Large intestine (tissue), 3 donors: Measurements from ENCODE around the gene ST3GAL3. TPM values are rescaled to one million over a fixed set of nuclear protein-coding genes. Genes with fewer than 3 reads are reported as not detected.

Experiments
- DNase-seq, 2 donors: peaks; one replicate each; pipeline versions ENCODE4 v3.0.0 to v3.0.0-alpha.2; 2013
- H3K27ac ChIP-seq: one replicate; pipeline ENCODE4 v1.5.1; 2013; ENCODE audit warnings: low read length
- H3K27me3 ChIP-seq: 2 replicates; pipeline ENCODE4 v1.6.1; 2013; ENCODE audit warnings: low read length; ENCODE audit not compliant: control insufficient read depth, insufficient read depth
- H3K36me3 ChIP-seq: 2 replicates; pipeline ENCODE4 v1.6.1; 2013; ENCODE audit warnings: low read length; ENCODE audit not compliant: control insufficient read depth, insufficient read depth
- H3K4me1 ChIP-seq: one replicate; pipeline ENCODE4 v1.6.1; 2013; ENCODE audit warnings: low read length; ENCODE audit not compliant: control insufficient read depth, insufficient read depth
- H3K4me3 ChIP-seq: one replicate; pipeline ENCODE4 v1.5.1; 2013; ENCODE audit warnings: low read length
- H3K9me3 ChIP-seq: one replicate; pipeline ENCODE4 v1.6.1; 2013; ENCODE audit warnings: mild to moderate bottlenecking, low read depth, low read length, moderate library complexity; ENCODE audit not compliant: control insufficient read depth
- WGBS: methylation state at CpG from one replicate; pipeline ENCODE4 v1.1.5; 2013; ENCODE audit warnings: low lambda C conversion rate; ENCODE audit not compliant: insufficient coverage; 5-methylcytosine and 5-hydroxymethylcytosine counted together
- polyA plus RNA-seq: library from polyadenylated mRNA; unstranded; fragments of 120-200 nt; gene quantifications from one replicate; pipeline ENCODE4 v1.2.1, GENCODE V29; 2013

Gene ST3GAL3
- polyA plus RNA-seq, 1 donor = 7.7 TPM

DNA sequence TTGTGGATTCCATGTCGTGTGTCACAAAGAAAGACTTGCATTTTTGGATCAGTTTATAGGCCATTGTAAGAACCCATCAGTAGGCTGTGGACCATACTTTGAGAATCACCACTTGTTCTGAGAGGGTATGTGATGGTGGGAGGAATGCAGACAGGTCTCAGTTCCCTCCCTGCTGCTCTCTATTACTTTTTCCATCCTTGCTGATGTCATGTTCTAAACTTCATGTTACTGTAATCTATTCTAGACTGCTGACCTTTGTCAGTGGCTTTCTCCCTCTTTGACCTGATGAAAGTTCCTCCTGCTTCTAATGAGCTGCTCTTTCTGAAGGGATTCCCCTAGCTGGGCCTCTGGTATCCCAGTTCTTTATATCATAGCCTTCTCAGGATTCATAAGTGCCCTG, 46.1 kb downstream of the ST3GAL3 start:
- H3K9me3 ChIP-seq = no peaks in the 10 kb centered on the region
- H3K4me3 ChIP-seq = no peak overlapping the region
- DNase-seq = no peak
- no peak overlapping the region for H3K27ac ChIP-seq
- H3K4me1 ChIP-seq = no peaks in the 10 kb centered on the region
- no peaks in the 10 kb centered on the region for H3K27me3 ChIP-seq
- no CpG with 5 or more reads among the region's 1 CpG for WGBS
- no peaks in the 10 kb centered on the region for H3K36me3 ChIP-seq

DNA sequence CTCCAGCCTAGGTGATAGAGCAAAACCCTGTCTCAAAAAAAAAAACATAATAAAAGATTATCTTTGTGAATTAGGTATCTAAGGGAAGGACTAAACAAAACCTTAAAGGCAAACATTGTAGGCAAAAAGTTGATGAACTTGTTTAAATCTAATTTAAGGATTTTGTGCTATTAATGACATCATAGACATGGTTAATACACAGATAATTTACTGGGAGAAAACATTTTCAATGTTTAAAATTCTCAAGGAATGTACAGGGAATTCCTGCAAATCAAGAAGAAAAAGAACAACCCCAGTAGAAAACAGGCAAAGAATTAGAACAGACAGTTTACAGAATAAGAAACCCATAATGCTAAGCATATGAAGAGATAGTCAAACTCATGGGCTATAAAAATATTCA, 47.6 kb downstream of the ST3GAL3 start:
- Histone ChIP-seq H3K27ac (no peak overlapping the region), H3K4me3 (no peak overlapping the region)
- no peak for DNase-seq

DNA sequence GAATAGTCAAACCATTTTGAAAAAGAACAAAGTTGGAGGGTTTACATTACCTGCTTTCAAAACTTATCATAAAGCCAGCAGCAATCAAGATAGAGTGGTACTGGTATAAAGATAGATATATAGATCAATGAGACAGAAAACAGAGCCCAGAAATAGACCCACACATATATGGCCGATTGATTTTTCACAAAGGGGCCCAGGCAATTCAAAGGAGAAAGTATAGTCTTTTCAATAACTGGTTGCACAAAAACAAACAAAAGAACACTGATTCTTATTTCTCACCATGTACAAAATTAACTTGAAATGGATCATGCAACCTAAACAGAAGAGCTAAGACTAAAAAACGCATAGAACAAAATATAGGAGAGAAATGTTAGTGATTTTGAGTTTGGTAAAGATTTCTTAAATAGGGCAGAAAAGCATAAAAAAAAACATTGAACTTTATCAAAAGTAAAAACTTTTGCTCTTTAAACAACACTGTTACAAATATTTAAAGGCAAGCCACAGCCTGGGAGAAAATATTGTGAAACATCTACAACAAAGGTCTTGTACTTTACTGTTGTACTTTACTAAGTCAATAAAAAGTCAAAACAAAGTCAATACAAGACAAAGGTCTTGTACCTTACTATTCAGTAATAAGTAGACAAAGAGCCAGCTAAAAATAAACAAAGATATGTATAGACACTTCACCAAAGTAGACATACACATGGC, 50.2 kb downstream of the ST3GAL3 start:
- 38% methylated on average over 1 of the region's 2 CpGs for WGBS

More for the DNA sequence above, 47.6 kb downstream of the ST3GAL3 start:
- Histone ChIP-seq H3K36me3 (no peaks in the 10 kb centered on the region), H3K9me3 (no peaks in the 10 kb centered on the region), H3K27me3 (no peaks in the 10 kb centered on the region), H3K4me1 (no peaks in the 10 kb centered on the region)

DNA sequence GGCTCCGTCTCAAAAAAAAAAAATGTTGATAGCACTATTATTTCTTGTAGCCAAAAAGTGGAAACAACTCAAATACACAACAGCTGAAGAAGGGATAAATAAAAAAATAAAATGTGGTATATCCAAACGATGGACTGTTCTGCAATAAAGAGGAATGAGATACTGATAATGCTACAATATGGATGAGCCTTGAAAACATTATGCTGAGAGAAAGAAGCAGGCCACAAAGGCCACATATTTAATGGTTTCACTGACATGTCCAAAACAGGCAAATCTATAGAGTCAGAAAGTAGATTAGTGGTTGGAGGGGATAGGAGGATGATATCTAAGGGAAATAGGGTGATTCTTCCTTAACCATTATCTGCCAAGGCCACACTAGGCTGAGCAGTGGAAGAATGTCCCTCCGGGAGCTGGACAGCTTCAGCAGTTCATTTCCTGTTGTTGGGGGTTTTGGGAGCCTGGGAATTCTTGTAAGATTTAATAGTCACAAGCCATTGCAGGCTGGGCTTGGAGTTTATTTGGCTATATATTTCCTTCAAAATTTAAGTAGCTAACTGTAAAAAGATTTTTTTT, 53.5 kb downstream of the ST3GAL3 start:
- Histone ChIP-seq H3K27me3 (no peaks in the 10 kb centered on the region), H3K36me3 (no peaks in the 10 kb centered on the region), H3K4me1 (no peaks in the 10 kb centered on the region), H3K4me3 (no peak overlapping the region), H3K9me3 (no peaks in the 10 kb centered on the region), H3K27ac (no peak overlapping the region)
- WGBS = 75% methylated on average over 1 of the region's 3 CpGs
- DNase-seq = no peak

More for the DNA sequence above, 50.2 kb downstream of the ST3GAL3 start:
- Histone ChIP-seq H3K4me3 (no peak overlapping the region), H3K27ac (no peak overlapping the region), H3K9me3 (no peaks in the 10 kb centered on the region), H3K4me1 (no peaks in the 10 kb centered on the region), H3K36me3 (no peaks in the 10 kb centered on the region), H3K27me3 (no peaks in the 10 kb centered on the region)
- DNase-seq = peak in 1 of 2 donors; percentile 45

DNA sequence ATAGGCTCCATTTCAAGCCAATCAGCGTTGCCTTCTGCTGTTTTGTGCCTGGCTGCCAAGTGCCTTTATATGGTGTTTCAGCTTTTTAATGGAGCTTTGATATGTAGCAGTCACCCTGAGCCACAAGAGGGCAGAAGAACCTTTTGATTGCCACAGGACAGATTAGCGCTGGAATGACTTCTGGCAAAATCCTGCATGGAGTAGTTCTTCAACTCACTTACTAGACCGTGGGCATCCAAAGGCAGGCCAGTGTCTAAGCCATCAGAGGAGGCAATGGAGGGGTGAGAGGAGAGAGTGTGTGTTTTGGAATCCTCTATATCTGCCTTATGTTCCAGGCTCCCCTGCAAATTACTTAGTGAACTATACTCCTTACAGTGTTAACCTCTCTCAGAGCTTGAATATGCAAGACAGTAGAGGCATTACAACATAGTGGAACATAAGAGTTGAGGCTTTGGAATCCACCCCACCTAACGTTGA, 56.2 kb downstream of the ST3GAL3 start:
- H3K4me3 ChIP-seq = no peak overlapping the region
- no peaks in the 10 kb centered on the region for H3K9me3 ChIP-seq
- no peaks in the 10 kb centered on the region for H3K36me3 ChIP-seq
- DNase-seq = peak; percentile 68 to 69
- H3K27me3 ChIP-seq = no peaks in the 10 kb centered on the region
- WGBS = no CpG with 5 or more reads among the region's 4 CpGs
- no peaks in the 10 kb centered on the region for H3K4me1 ChIP-seq
- no peak overlapping the region for H3K27ac ChIP-seq

DNA sequence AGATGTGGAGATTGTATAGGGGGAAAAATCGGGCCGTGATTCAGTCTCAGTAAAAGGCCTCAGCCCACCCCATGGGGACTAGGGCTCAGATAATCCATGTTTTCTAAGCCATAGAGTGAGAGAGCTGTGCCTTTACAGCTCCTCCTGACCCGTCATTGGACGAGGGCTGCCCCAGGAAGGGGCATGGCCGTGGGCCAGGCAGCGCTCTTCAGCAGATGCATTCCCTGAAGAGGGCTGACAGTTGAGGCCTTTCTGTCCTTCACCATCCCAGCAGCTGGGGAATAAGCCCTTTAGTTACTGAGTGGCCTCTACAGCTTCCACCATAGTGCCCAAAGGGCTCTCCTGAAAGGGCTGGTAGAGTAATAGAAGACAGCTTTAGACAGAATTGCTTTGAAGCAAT, 57.2 kb downstream of the ST3GAL3 start:
- 100% methylated on average over 2 of the region's 6 CpGs for WGBS
- Histone ChIP-seq H3K9me3 (no peaks in the 10 kb centered on the region), H3K4me1 (no peaks in the 10 kb centered on the region), H3K27ac (no peak overlapping the region), H3K27me3 (no peaks in the 10 kb centered on the region), H3K36me3 (no peaks in the 10 kb centered on the region), H3K4me3 (no peak overlapping the region)
- DNase-seq = no peak

DNA sequence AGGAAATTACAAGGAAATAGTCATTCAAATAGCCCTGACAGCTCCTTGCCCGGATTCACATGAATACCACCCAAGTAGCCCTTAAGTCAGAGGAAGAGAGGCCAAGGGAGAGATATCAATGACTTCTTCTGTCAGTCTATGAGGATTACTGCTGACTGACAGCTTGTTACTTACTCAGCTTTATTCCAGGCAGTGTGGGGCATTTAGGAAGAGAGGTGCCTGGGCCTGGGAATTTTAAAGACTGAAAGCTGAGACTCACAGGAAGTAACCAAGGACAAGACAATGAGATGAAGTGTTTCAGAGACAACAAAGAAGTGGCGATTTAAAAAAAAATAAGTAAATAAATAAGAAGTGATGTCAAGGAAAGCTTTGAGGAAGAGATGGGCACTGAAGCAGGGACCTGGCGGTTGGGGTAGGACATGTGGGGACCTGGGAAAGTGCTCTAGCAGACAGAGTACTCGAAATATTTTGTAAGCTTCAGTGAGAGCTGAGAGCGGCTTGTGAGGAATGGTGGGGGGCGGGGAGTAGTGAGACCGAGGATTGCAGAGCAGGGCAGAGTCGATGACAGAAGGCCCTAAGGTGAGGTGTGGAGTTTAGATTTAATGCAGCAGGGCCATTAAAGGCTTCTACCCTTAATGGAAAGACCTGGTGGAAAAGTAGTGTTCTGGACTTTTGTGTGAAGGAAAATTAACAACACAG, 58.9 kb downstream of the ST3GAL3 start:
- H3K4me3 ChIP-seq = no peak overlapping the region
- H3K27me3 ChIP-seq = no peaks in the 10 kb centered on the region
- no peak overlapping the region for H3K27ac ChIP-seq
- H3K4me1 ChIP-seq = no peaks in the 10 kb centered on the region
- H3K36me3 ChIP-seq = no peaks in the 10 kb centered on the region
- no peak for DNase-seq
- WGBS = 52% methylated on average over 5 of the region's 8 CpGs
- H3K9me3 ChIP-seq = no peaks in the 10 kb centered on the region

DNA sequence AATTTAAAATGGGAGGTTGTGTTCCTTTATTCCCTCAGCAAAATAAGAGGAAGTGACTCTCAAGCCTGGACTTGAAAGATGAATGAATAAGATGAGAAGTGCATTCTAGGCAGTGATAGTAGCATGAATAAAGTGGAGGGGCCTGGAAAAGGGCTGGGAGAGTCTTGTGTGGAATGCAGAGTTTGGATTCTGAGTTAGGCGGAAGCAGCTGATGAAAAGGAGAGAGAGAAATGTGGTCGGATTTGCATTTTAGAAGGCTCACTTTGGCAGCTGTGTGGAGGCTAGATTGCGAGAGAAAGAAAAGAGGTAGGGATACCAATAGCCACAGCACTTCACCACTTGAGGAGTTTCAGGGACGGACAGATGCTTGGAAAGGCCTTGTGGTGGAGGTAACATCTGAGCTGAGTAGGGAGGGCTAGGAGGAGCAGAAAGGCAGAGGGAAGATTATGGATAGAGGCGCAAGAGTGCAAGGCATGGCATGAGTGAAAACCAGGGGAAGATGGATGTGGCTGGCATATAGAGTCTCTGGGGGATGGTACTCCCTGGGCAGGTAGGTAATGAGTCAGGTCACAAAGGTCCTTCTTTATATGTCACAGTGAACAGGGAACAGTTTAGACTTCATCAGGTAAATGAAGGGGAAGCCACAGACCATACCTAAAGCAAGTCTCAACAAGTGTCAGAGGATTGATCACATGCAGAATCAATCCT, 59.6 kb downstream of the ST3GAL3 start:
- no peak for DNase-seq
- 93% methylated on average over 3 of the region's 5 CpGs for WGBS

DNA sequence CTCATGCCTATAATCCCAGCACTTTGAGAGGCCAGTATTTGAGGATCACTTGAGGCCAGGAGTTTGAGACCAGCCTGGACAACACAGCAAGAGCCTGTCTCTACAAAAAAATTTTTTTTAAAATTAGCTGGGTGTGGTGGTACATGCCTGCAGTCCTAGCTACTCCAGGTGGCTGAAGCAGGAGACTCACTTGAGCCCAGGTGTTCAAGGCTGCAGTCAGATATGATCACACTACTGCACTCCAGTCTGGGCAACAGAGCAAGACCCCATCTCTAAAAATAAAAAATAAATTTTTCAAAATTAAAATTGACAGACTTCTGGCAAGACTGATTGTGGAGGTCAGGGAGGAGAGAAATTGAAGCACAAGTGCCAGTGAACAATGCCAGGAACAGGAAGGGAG, 60.8 kb downstream of the ST3GAL3 start:
- Histone ChIP-seq H3K4me1 (no peaks in the 10 kb centered on the region), H3K27ac (no peak overlapping the region), H3K27me3 (no peaks in the 10 kb centered on the region), H3K9me3 (no peaks in the 10 kb centered on the region), H3K36me3 (no peaks in the 10 kb centered on the region), H3K4me3 (no peak overlapping the region)
- DNase-seq = no peak

More for the DNA sequence above, 59.6 kb downstream of the ST3GAL3 start:
- Histone ChIP-seq H3K27ac (no peak overlapping the region), H3K4me1 (no peaks in the 10 kb centered on the region), H3K4me3 (no peak overlapping the region), H3K9me3 (no peaks in the 10 kb centered on the region), H3K27me3 (no peaks in the 10 kb centered on the region), H3K36me3 (no peaks in the 10 kb centered on the region)

DNA sequence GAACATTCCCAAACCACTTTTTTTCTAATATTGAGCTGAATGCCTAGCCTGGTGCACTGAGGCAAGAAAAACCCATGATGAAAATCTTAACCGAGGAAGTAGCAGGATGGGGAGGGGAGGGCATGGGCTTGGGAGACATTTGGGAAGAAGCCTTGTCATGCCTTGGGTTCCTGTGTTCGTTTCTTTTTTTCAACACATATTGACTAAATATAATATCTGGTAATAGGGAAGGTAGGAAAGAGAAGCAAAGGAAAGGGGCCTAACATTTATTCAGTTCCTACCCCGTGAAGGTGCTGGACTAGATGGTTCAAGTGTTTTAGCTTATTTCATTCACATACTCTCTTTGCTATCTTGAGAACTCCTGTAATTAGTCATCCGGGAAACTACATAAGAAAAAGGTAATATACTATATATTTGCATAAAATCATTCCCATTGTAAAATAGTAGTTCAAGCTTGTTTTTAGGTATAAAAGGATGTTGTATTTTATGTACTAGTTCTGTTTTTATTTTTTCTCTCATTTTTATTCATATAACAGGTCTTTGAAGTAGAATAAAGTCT, 62.1 kb downstream of the ST3GAL3 start:
- Histone ChIP-seq H3K9me3 (no peaks in the 10 kb centered on the region), H3K27ac (no peak overlapping the region), H3K36me3 (no peaks in the 10 kb centered on the region), H3K27me3 (no peaks in the 10 kb centered on the region), H3K4me1 (no peaks in the 10 kb centered on the region), H3K4me3 (no peak overlapping the region)
- no peak for DNase-seq
- no CpG with 5 or more reads among the region's 4 CpGs for WGBS
